ENCODE measurements around the gene RBM41.

GRCh38 chrX:107029752-107030151 is 88.9 kb downstream of the RBM41 start:
- TF ChIP-seq EZH2 (IDR thresholded peaks at IDR 0.05; ENCODE audit: borderline replicate concordance, low read depth, low read length, severe bottlenecking) (no peak), POLR2A (IDR thresholded peaks at IDR 0.05; ENCODE audit: low read depth, low read length) (no peak), CTCF (IDR thresholded peaks at IDR 0.05; ENCODE audit: extremely low read depth in 1 of 2, insufficient read depth in 1 of 2, low read depth in 1 of 2, low read length in 2 of 2) (no peak), POLR2AphosphoS5 (IDR thresholded peaks at IDR 0.05; ENCODE audit: insufficient read depth, low read depth, low read length) (no peak), JUN (IDR thresholded peaks at IDR 0.05; ENCODE audit: borderline replicate concordance, insufficient read depth, insufficient read length, low read depth) (no peak), MAX (IDR thresholded peaks at IDR 0.05; ENCODE audit: insufficient read depth, insufficient read length) (no peak), FOS (IDR thresholded peaks at IDR 0.05; ENCODE audit: borderline replicate concordance, insufficient read depth, low read length) (no peak)
